NCI-H526 (cell line): Measurements from ENCODE around the gene ANO7.

Experiments used
- DNase-seq, 2 experiments: peaks; one replicate each; lab custom pipeline; 2025; lab: John Stamatoyannopoulos, UW

The ANO7 gene

DNA sequence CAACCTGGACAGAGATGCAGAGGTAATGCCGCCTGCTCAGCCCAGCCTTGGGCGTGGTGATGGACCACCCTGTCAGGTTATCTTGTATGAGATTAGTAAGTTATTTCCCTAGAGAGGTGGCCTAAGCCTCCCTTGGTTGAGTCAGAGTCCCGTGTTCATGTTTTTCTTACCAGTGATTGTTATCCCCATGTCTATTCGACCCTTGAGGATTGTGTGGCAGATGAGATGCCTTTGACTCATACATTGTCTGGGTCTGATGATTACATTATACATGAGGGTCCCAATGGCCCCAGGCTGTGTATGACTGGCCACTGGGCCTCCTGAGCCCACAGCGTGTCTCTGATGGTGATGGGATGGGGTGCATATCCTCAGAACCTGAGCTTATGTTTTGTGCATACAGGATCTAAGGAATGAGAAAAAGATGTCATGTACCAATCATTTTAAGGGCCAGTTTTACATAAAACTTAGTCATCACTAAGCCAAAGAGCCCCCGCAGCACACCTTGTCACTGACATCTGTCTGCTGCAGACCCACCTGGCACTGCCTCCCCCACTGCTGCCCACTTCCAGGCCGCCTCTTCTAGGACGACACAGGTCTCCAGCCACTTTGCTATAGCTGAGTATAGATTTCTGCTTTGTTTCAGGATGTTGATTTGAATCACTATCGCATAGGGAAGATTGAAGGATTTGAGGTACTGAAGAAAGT, 30.5 kb upstream of the ANO7 start:
- no peak for DNase-seq

DNA sequence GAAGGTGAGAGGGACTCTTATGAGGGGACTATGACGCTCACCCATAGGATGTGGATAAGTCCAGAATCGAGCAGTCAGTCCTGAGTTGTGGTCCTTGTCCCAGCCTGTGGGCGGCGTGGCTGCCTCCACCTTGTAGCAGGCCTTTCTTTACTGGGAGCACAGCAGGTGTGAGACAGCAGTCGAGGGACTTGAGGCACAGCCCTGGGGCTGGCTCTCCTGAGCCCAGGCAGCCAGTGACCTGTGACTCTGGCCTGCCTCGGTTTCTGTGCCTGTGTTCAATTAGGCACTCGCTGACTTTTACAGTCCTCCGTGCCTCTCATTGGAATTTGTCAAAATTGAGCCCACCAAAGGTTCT, 30.0 kb upstream of the ANO7 start:
- no peak for DNase-seq

DNA sequence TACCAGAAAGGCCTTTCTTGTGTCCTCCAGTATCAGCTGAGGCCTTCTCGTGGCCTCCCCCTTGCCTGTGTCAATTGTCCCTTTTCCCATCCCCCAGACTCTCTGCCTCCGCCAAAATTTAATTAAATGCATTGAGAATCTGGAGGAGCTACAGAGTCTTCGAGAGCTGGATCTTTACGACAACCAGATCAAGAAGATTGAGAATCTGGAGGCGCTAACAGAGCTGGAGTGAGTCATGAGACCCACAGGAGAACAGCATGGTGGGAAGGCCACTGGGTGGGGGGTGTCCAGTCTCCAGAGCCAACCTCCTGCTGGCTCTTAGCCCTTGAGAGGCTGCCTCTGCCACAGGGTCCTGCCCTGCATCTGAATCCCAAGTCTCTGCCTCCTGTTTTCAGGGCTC, 29.4 kb upstream of the ANO7 start:
- DNase-seq: no peak

DNA sequence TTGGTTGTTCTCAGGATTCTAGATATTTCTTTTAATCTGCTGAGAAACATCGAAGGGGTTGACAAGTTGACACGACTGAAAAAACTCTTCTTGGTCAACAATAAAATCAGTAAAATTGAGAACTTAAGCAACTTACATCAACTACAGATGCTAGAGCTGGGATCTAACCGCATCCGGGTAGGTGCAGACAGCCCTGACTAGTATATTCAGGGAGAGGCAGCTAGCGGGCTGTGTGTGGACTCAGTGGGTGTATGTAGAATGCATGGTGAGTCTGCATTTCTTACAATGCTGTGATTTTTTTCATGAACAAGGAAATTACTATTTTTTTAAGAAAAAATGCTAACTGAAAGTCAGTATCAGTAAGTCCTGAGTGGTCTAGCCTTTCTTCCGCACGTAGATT, 28.2 kb upstream of the ANO7 start:
- DNase-seq: no peak

DNA sequence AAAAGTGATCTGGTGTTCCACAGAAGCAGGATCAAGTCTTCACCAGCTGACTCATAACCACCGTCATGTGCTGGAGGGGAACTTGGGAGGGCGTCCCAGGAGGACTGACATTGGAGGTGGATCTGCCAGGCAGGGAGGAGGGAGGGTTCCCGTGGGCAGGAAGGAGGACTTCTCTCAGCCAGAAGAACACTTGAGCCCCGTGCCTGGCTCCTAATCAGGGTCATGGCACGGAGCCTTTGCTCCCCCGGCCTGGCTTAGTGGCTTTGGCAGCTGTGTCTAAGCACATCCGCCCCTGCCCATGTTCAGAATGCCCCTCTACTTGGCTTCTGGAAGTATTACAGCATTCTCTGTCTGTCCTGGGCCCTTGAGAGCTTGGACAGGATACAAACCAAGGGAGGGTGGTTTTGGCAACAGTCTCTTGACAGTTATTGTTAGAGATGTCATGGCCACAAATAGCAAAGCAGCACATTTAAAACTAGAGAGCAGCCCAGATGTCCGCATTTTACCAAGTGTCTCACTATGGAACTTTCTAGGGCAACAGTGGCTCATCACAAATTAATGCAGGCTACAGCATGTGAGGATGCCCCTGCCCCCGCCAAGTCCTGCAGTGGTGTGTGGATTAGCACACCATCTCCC, 26.7 kb upstream of the ANO7 start:
- DNase-seq: no peak

DNA sequence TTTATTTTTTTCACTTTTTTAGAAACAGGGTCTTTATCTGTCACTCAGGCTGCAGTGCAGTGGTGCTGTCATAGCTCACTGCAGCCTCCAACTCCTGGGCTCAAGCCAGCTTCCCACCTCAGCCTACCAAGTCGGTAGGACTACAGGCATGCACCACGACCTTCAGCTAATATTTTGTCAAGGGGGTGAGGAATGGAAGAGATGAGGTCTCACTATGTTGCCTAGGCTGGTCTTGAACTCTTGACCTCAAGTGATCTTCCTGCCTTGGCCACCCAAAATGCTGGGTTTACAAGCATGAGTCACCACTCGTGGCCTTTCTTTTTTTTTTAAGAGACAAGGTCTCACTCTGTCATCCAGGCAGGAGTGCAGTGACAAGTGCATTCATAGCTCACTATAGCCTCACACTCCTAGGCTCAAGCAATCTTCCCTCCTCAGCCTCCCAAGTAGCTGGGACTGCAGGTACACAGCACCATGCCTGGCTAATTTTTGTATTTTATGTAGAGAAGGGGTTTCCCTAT, 24.8 kb upstream of the ANO7 start:
- no peak for DNase-seq

DNA sequence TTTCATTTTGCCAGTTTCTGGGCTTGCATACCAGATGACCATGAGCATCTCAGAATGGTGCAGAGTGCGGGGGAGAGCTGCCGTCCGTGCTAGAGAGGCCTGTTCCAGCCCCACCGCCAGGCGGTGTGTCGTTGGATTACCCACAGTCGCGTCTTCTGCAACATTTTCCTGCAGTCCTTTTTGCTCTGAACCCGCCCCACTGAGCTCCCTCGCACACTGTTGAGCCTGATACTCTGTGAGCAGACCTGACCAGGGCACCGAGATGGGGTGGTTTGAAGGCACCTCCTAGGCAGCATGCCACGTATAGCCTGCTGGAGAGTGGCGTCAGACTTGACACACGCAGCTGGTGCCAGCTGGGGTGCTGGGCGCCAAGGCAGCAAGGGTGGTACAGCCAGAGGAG, 20.1 kb upstream of the ANO7 start:
- no peak for DNase-seq

DNA sequence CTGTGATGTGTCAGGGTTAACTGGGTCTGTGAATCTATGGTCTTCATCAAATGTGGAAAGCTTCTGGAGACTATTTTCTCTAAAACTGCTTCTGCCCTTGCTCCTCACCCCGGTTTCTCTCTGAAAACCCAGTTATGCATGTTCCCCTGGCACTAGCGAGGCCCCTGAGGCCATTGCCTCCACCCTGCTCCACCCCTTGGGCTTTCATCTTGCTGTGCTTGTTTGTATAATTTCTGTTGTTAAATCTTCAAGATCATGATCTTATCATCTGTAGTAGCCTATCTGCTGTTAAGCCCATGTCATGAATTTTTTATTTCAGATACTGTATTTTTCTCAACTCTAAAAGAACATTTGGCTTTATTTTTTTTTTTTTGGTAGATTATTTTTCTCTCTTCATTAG, 14.9 kb upstream of the ANO7 start:
- DNase-seq: no peak

DNA sequence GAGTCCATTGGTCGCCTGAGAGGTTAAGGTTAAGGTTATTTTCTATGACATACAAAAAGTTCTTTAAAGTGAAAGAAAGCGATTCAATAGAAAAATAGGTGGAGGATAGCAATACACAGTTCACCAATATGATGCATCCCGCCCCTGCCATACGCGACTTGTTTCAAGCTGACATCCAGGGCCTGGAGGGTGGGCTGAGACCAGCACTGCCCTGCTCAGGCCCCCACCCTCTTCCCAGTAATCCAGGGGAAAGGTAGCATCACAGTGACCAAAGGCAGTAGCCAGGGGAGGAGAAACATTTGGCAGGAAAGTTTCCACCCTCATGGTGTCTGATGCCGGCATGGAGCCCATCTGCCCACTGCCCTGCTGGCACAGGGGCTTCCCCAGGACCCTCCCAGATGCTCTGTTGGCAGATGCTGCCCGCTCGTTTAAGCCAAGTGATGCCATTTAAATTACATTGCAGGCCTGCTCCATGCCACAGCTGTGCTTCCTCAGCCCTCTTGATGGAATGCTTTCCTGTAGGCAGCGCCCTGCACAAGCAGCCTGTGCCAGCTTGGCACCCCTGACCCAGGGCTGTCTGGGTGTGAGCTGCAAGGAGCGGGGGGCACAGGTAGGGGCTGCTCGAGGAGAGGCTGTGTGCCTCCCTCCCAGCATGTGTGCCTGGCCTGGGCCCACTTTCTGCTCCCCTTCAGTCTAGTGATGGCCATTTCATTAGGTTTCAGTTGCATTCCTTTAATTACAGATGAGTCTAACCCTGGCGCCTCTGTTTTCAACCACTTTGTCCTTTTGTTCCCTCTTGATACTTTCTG, 10.7 kb upstream of the ANO7 start:
- DNase-seq: no peak

DNA sequence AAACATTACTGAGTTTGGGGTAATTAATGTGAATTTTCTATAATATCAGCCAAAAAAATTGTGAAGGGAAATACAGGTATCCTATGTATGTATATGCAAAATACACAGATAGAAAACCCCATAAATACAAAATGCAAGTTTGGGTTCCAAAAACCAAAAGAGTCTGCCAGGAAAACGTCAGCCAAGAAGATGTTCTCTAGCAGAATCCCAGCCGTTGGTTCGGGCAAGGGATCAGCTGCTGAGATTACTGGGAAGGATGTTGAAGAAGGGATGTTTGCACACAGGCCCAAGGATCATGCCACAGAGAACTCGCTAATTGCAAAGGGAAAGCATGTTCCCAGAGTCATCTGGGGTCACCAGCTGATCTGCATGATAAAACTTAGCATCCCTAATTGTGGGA, 9.5 kb upstream of the ANO7 start:
- no peak for DNase-seq

DNA sequence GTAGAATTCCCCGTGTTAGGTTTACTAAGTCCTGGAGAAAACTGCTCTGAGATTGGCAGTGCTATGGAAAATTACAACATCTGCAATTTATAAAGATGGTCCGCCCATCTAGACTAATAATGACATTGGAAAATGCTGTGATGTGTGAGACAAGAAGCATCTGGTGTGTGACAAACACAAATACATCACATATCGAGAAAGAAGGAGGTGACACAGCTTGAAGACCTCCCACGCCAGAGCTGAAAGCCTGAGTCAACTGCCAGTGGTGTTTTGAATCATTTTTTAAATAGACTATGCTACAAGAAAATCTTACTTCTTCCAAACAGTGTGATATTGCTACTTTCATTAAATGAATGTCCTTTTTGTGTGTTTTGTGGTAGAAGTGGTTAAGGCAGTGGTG, 8.6 kb upstream of the ANO7 start:
- no peak for DNase-seq

DNA sequence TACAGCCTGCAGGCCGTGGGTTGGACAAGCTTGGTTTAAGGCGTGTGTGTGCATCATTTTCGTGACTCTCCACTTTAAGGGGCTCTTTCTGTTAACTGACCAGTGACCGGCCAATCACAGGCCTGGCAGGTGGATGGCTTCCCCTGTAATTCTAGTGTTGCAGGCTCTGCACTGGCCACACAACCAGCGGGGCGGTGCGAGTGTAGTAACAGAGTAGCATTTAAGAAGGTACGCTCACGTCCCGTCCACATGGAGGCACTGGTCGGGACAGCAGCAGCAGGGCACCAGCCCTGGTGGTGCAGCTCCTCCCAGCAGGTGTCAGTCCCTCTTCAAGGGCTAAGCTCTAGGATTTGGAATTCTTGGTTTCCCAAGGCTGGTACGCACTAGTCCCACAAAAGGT, 8.0 kb upstream of the ANO7 start:
- DNase-seq: no peak

DNA sequence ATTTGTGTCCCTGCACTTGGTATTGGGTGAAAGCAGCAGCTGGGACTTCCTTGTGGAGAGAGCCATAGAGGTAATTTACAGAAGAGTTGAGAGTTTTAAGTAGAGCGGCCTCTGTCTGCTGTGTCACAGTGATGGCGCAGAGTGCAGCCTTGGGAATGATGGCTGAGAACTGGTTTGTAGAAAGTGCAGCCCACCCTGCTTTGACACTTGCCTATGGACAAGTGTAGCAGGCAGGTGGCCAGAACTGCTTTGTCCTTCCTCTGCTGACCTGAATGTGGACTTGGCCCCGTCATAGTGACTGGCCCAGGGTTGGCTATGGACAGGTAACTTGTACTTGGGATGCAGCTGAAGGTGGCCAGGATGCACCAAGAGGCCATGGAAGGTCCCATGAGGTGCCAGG, 6.4 kb upstream of the ANO7 start:
- no peak for DNase-seq

DNA sequence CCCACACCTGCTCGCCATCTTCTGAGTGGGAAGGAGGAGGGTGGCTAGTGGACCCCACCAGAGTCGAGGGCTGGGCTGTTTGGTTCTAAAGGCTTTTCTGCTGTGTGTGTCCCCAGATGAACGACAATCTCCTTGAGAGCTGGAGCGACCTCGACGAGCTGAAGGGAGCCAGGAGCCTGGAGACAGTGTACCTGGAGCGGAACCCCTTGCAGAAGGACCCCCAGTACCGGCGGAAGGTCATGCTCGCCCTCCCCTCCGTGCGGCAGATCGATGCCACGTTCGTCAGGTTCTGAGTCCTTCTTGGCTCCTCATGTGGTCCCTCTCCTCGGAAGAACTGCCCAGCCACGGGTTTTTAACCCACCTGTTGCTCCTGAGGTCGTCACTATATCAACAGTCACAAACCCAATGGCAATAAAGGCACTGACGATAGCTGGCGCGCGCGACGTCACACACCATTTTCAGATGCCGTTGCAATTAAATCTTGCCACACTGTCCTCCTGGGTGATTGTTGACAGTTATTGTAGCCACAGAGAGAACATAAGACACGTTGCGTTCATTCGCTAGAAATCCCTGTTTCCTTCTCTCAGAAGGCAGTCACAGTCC, 5.8 kb upstream of the ANO7 start:
- DNase-seq: no peak

DNA sequence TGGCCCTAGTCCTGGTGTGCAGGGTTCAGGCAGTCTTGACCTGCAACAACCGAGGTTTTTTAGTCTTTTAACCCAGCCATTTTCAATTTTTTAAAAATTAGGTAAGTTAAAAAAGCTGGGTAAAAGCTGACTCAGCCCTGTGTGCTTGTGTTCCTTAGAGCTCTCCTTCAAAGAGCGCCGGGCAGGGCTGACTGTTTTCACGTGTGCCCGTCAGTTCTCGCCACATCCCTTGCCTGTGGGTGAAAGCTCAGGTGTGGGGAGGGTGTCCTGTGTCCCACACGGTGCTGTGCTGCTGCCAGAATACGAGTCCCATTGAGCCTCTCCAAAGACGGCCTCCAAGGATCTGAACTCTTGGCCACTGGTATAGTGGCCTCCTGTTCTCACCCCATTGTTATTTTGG, 5.3 kb upstream of the ANO7 start:
- no peak for DNase-seq

DNA sequence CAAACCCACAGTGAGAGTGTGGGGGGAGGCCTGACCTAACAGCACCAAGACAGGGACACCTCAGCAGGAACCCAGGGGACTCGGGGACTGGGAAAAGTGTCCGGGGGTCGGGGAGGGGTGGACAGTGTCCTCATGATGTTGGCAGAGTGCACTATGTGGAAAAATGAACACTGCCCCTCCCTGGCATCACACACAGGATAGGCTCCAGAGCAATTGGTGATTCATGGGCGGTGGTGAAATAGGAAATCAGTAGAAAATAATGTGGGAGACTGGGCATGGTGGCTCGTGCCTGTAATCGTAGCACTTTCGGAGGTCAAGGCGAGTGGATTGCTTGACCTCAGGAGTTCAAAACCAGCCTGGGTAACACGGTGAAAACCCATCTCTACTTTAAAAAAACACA, 3.6 kb upstream of the ANO7 start:
- no peak for DNase-seq

DNA sequence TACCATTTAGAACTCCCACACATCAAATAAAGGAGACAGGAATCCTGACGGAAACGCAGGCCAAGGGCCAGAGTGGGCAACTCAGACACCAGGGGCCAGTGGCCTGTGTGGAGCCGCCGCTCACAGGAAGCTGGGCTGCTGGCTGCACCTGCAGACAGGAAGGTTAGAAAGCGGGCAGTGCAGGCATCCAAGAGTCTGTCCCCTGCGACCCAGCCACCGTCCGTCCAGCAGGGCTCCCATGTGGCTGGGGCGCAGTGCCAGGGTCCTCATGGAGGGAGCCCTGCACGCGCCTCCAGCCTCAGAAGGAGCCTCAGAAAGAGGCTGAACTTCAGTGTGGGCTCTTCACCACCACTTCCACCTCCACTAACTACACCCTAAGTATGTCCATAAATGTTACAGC, 2.5 kb upstream of the ANO7 start:
- no peak for DNase-seq

DNA sequence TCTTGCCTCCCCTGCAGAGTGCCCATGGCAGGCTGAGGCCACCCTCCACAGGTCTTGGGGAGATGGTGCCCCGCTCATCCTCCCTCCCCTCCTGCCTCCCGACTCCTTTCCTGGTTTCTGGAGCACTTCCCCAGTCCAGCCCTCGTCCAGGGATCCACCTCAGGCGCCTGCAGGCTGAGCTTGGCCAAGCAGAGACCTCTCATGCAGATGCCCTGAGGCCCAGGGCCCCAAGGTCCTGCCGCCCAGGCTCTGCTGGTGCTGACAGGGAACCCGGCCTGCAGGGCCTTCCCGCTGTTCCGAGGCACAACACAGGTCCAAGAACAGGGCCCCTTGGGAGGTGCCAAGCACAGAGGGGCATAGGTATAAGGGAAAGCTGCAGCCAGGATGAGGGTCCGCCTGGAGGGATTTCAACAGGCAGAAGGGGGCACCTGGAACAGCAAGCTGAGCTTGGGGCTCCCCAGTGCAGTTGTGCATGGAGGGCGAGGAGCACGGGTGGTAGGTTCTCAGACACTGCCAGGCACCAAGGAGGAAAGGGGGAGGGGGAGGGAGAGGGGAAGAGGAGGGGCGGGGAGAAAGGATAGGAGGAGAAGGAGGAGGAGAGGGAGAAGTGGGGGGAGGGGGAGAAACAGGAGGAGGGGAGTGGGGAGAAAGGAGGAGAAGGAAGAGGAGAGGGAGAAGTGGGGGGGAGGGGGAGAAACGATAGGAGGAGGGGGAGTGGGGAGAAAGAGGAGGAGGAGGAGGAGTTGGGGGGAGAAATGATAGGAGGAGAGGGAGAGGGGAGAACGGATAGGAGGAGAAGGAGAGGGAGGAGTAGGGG, 1.2 kb upstream of the ANO7 start:
- DNase-seq: peak in 1 of 2 experiments; percentile 67

DNA sequence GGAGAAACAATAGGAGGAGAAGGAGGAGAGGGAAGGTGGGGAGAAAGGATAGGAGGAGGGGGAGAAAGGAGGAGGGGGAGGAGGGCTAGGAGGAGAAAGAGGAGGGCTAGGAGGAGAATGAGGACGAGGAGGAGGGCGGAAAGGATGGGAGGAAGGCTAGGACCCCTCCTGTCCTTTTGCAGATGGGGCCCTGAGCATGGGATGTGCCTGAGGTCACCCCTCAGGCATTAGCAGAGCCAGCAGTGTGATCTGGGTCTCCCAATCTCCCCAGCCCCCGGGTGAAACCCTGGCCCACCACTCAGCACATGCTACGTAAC, 601 bp upstream of the ANO7 start:
- peak in 1 of 2 experiments; percentile 84 for DNase-seq

DNA sequence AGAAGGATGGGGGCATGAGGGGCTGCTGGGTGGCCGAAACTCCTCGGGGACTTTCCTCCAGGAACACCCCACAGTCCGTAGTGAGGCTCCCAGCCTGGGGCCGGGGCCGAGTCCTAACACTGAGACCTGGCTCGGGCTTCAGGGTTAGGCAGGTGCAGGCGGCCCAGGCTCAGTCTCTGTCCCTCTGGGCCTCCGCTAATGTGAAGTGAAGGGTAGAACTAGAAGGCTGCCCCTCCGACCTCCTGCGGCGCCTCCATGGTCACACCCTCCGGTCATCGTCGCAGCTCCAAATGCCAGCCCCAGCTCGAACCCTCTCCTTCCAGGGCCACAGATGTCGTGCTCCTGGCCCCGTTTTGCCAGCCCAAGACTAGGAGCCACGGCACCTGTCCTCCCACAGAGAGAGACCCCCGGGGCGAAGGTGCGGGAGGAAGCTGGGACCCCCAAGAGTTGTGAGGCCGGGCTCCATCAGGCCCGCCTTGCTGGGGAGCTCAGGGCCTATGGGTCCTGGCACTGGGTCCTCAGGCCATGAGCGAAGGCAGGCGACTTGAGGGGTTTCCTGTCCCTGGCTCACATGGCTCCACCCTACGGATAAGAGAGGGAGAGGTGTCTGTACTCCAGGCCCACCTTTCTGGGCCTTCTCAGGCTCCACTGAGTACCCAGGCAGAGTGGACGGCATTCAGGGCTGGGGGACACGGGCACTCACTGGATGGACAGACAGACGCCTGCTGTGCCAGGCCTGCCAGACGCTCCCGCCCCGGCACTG, 797 bp downstream of the ANO7 start:
- peak in 1 of 2 experiments; percentile 56 for DNase-seq

DNA sequence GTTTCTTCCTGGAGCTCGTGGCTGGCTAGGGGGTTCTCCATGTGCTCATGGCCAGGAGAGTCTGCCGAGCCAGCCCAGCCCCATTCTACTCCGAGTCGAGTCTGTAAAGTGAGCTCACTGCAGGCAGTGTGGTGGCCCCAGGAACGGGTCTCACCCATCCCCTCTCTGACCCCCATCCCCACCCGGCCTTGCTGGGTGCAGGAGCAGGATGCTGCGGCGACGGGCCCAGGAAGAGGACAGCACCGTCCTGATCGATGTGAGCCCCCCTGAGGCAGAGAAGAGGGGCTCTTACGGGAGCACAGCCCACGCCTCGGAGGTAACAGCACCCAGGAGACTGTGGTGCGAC, 1.4 kb downstream of the ANO7 start:
- DNase-seq: peak in 1 of 2 experiments; percentile 41
